Islet precursor cell (in vitro differentiated cells): ENCODE results near the gene SLC25A25.
A peak's percentile ranks its signal among the peaks of the same experiment; 100 is the strongest.
"Not testable (repeated sequence)": the region's sequence is repeated elsewhere in the genome, so short reads cannot be mapped to it uniquely, and the experiment has no call there.

Source experiments
- DNase-seq: peaks from one replicate; pipeline ENCODE4 v3.0.0-alpha.2; 2018

The SLC25A25 gene

GRCh38 chr9:128067645-128068385, at the start of gene SLC25A25:
Gene SLC25A25 (plus strand): TSS chr9:128068232. CDS start chr9:128068320, 88 bp downstream.
- DNase-seq, result peak; percentile 100

GRCh38 chr9:128020692-128021091, 47.3 kb upstream of the SLC25A25 start:
- no peak for DNase-seq

GRCh38 chr9:128021098-128021497, 46.9 kb upstream of the SLC25A25 start:
- no peak for DNase-seq

GRCh38 chr9:128022886-128023285, 45.1 kb upstream of the SLC25A25 start:
- DNase-seq, result no peak

GRCh38 chr9:128023671-128024070, 44.4 kb upstream of the SLC25A25 start:
- not testable (repeated sequence) for DNase-seq

DNA sequence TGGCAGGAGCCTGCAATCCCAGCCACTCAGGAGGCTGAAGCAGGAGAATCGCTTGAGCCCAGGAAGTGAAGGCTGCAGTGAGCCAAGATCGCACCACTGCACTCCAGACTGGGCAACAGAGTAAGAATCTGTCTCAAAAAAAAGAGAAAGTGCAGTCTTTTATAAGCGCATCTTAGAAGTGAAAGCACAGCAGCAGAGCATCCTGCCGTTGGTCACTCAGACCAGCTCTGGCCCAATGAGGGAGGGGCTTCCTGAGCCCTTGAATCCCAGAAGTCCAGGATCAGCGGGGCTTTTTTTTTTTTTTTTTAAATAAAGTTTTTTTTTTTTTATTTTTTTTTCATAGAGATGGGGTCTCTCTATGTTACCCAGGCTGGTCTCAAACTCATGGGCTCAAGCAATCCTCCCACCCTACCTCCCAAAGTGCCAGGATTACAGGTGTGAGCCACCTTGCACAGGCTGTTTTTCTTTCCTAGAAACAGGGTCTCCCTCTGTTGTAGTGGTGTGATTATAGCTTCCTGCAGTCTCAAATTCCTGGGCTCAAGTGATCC, 43.2 kb upstream of the SLC25A25 start:
- DNase-seq, result no peak

DNA sequence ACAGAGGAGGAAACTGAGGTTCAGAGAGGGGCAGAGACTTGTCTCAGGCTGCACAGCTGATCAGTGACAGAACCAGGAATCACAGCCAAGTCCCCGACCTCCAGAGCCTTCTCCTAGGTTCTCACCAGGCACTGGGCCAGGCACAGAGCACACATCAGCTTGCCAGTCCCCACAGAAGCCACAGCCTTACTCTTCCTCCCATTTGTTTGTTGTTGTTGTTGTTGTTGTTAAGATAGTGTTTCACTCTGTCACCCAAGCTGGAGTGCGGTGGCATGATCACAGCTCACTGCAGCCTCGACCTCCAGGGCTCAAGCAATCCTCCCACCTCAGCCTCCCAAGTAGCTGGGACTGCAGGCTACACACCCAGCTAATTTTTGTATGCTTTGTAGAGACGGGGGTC, 42.3 kb upstream of the SLC25A25 start:
- DNase-seq, result no peak

GRCh38 chr9:128026255-128026772, 41.7 kb upstream of the SLC25A25 start:
- no peak for DNase-seq

DNA sequence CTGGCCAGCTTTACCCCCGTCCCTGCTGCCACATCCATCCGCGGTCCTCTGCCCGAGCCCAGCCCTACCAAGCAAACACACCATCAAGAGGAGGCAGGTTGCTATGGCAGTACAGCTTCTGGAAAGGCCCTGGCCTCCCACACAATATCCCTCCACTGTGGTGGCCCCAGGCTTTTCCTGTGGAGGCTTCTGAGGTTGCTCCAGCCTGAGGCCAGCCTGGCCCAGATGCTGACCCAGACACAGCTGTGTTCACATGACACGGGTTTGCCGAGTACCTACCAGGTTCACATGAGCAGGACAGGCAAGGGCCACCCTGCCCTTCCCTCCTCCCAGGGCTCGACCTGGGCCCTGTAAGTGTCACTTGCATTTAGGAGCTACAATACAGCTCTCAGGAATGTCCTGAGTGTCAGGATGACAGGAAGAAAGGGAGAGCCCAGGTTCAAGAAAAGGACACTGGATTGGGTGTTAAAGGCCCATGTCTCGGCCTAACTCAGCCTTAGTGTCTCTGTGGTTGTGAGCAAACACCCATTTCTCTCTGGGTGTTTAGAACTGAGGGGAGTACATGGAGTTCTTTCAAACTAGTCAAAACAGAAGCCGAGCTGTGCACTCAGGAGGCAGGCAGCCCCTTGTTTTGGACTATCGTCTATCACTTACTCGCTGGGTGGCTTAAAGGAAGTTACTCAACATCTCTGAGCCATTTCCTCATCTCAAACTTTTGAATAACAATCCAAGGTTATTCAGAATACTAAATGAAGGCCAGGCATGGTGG, 41.1 kb upstream of the SLC25A25 start:
- DNase-seq, result peak; percentile 77

DNA sequence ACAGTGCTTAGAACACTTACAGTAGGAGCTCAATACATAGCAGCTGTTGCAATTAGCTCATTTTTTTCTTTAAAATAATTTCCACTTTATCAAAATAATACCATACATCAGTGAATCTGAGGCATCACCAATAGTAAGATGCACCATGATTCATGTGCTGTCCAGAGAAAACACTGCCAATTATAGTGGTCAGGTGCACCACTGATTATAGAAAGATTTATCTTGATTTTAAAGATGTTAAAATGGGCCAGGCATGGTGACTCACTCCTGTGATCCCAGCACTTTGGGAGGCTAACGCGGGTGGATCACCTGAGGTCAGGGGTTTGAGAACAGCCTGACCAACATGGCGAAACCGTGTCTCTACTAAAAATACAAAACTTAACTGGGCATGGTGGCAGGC, 40.3 kb upstream of the SLC25A25 start:
- no peak for DNase-seq

- no peak for DNase-seq
Measured at GRCh38 chr9:128033609-128034008, 34.4 kb upstream of the SLC25A25 start.

GRCh38 chr9:128034821-128035652, 33.0 kb upstream of the SLC25A25 start:
- peak; percentile 93 for DNase-seq

DNA sequence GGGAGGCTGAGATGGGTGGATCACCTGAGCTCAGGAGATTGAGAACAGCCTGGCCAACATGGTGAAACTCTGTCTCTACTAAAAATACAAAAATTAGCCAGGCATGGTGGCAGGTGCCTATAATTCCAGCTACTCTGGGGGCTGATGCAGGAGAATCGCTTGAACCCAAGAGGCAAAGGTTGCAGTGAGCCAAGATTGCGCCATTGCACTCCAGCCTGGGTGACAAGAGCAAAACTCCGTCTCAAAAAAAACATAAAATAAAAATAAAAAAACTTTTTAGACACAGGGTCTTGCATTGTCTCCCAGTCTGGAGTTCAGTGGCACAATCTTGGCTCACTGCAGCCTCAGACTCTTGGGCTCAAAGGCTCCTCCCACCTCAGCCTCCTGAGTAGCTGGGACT, 31.5 kb upstream of the SLC25A25 start:
- not testable (repeated sequence) for DNase-seq

DNA sequence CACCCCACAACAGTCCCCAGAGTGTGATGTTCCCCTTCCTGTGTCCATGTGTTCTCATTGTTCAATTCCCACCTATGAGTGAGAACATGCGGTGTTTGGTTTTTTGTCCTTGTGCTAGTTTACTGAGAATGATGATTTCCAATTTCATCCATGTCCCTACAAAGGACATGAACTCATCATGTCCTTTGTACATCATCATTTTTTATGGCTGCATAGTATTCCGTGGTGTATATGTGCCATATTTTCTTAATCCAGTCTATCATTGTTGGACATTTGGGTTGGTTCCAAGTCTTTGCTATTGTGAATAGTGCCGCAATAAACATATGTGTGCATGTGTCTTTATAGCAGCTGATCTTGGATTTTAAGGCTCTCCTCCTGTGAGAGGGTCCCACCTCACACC, 27.2 kb upstream of the SLC25A25 start:
- DNase-seq, result not testable (repeated sequence)

- DNase-seq, result no peak
Measured at GRCh38 chr9:128042043-128042442, 26.0 kb upstream of the SLC25A25 start.

GRCh38 chr9:128043467-128043868, 24.6 kb upstream of the SLC25A25 start:
- DNase-seq, result peak; percentile 78

- not testable (repeated sequence) for DNase-seq
Measured at GRCh38 chr9:128045409-128045808, 22.6 kb upstream of the SLC25A25 start.

DNA sequence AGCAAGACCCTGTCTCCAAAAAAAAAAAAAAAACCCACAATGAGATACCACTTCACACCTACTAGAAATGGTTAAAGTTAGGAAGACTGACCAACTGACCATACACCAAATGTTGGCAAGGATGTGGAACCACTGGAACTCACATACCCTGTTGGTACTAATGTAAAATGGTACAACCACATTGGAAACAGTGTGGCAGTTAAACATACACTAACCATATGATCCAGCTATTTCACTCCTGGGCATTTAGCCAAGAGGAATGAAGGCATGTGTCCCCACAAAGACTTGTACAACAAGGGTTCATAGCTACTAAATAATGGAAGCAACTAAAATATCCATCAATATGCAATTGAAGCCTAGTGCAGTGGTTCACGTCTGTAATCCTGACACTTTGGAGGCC, 22.2 kb upstream of the SLC25A25 start:
- no peak for DNase-seq

DNA sequence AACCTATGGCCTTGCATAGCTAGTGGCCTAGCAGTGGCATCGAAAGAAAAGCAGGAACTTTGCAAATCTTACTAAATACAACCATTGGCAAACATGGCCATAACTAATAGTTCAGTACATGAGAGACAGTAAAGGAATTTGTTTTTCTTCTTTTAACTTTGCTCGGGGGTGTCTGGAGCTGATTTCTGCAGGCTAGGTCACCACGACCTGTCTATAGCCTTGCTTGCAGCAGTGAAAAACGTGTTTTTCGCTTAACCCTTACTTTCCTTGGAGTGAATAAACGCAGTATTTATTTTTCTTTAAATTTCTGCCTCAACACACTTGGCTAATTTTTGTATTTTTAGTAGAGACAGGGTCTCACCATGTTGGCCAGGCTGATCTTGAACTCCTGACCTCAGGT, 20.8 kb upstream of the SLC25A25 start:
- DNase-seq, result no peak

DNA sequence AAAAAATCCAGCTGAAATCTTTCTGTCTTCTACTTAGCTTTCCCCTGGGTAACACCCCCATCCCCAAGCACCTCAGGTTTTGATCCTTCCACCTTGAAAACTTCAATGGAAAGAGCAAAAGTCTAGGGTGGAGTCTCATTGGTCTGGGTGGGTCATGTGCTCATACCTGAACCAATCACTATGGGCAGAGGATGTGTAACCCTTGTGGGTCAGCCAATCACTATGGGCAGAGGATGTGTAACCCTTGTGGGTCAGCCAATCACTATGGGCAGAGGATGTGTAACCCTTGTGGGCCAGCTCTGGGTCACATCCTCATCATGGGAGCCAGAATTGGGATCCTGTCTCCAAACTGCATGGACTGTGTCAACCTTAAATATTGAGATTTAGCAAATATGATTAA, 19.4 kb upstream of the SLC25A25 start:
- no peak for DNase-seq

- no peak for DNase-seq
Measured at GRCh38 chr9:128049843-128050242, 18.2 kb upstream of the SLC25A25 start.

DNA sequence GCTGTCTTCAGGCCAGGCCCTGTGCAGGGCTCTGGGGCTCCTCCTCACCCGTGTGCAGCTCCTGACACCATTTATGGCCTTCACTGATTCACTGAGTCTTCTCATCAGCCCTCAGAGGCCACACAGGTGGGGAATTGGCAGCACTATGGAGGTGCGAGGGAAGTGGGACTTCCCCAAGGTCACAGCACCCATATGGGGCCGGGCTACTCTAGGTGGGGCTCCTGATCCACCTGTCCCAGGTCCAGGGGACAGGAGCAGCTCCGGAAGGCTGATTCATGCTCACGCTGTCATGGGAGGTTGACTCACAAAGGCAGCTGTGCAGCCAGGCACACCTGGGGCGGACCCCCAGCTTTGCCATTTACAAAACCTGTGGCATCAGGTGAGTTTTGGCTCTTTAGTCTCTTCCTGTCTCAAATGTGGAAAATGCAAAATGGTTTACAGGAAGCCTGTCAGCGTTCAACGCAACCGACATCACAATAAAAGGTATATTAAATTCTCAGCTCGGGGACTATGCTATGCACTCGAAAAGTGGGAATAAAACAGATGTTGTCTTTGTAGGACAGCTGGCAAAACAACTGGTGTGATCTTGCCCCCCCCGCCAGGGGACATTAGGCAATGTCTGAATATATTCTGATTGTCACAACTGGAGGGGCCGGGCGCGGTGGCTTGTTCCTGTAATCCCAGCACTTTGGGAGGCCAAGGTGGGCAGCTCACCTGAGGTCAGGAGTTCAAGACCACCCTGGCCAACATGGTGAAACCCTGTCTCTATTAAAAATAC, 15.9 kb upstream of the SLC25A25 start:
- DNase-seq, result peak; percentile 68
